ENCODE measurements around the gene PIEZO2.

PIEZO2 gene

GRCh38 chr18:10723496-10723895 is 425.9 kb downstream of the PIEZO2 start:
- no peak for DNase-seq

DNA sequence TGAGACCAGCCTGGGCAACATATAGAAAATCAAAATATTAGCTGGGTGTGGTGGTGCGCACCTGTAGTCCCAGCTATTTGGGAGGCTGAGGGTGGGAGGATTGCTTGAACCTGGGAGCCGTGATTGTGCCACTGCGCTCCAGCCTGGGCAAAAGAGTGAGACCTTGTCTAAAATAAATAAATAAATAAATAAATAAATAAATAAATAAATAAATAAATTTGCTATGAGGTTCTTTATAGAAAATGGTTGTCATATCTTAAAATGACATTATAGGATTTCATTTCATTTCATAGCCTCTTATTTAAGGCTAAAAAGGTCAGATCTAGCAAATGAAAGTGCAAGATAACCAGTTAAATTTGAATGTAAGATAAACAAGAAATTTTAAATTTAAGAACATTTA is 430.6 kb downstream of the PIEZO2 start:
- DNase-seq = no peak

GRCh38 chr18:10715791-10716190 is 433.6 kb downstream of the PIEZO2 start:
- DNase-seq = no peak

DNA sequence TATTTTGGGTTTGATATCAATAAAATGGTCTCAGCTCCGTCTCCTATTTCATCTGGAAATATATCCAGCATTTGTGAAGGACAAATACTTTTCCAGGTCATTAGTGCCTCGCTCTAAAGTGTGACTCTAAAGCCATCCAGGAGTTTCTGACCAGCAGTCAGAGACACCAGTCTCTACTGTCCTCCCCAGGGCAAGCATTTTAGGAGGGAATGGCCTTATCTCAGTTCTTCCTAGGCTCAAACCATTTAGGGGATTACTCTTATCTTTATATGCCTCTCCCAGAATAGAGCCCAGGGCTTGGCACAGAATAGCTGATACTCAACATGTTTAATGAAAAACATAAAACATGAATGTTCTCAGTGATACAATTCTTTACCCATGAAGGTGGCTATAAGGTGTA is 436.0 kb downstream of the PIEZO2 start:
- no peak for DNase-seq

GRCh38 chr18:10707294-10707693 is 442.1 kb downstream of the PIEZO2 start:
- no peak for DNase-seq

DNA sequence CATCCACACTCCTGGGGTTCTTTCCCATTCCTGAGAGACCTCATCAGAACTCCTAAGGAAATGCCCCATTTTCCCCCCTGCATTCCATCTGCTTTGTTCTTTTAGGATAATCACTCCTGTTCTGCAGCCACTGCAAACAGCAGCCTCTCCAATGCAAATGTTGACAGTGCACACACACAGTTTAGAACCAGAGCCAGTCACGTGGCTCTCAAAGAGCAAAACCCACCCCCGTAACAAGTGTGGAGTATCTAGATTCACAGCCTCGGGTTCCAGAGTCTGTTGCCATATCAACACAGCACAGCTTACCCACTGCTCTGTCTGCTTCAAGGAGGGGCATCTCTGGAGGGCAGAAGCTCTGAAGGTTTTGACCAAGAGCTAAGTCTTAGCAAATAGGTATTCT is 443.6 kb downstream of the PIEZO2 start:
- DNase-seq = no peak

- DNase-seq = no peak
These were observed 444.1 kb downstream of the PIEZO2 start for GRCh38 chr18:10705291-10705690.

- DNase-seq = no peak
These were observed 447.2 kb downstream of the PIEZO2 start for GRCh38 chr18:10702206-10702605.

- DNase-seq = no peak
These were observed 459.0 kb downstream of the PIEZO2 start for GRCh38 chr18:10690366-10690765.

GRCh38 chr18:10690035-10690329 is 459.4 kb downstream of the PIEZO2 start:
- DNase-seq = no peak

DNA sequence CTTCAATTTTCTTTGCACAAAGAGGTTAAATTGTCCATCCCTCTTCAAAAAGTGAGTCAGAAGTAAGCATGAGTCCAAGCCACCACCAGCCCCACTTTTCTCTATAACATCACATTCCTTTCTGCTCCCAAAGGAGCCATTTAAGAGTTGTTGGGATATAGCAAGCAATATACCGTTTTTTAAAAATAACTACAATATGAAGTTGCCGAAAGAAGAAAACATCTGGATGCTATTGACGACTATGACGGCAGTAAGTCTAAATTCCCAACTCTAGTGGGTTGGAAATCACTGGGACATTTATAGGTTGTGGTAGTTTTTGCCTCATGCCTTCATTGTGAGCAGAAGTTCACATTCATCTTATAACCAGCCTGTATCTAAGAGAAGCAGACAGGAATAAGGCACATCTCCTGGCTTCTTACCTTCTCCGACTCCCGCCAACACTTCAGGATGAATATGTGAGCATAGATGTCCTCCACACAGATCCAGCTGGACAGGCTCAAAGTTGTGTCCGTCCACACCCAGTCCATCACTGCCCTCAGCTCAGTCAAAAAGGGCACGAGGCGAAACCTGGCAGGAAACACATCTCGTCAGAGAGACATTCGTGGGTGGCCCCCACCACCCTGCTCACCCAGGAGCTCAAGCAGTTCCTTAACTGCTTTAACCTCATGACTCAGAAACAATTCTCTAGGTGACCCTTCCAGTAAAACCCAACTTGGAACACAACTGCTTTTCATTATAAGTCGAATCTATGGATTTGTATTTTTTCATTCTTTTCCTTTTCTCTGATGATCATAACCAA is 459.9 kb downstream of the PIEZO2 start:
- no peak for DNase-seq

DNA sequence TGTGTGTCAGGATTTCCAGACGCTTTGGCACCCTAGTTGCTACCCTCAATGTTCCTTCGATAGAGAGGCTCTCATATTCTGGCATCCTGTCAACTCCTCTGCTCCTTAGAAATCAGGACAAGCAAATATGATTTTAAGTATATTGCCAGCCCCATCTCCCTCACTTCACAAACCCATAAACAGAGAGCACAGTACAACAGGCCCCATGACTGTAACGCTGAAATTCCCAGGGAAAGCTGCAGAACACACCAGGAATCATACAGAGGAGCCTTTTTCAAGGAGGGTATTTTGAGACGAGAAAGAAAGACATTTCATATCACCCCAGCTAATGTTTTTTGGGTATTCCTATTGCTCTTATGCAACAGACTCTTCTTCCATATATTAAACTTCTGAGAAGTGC is 460.6 kb downstream of the PIEZO2 start:
- no peak for DNase-seq

- DNase-seq = no peak
These were observed 462.0 kb downstream of the PIEZO2 start for GRCh38 chr18:10687161-10687925.

DNA sequence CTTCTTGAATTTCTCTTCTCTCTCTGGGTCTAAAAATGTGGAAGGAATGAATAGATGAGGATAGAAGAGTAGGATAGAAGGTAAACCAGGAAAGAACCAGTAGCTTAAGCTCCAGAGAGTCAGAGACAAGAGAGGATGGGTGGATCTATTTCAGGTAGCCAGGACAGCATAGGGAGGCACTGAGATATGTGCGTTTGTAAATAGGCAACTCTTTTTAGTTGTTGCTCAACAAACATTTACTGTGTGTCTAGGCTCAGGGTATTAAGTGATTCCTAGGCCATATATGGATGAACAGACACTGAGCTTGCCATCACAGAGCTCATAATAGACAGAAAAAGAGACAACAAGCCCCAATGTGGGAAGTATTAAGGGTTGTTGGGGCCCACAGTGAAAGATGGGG is 463.1 kb downstream of the PIEZO2 start:
- no peak for DNase-seq

DNA sequence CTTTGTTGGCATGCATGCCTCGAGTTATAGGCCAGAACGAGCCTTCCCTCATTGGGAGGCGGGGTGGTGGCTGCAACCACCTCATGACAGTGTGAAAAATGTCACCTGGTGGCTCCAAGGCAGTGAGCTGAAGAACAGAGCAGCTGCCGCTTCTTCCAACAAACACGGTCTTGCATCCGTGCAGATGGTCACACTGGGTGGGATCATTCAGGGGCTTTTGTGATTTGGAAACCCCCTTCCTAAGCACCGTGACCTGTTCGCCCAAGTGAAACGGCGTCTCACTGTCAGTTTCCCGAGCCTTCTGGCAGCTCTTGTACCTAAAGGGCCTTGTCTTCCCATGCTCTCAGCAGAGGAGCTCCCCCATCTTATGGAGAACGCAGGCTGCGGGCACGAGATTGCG is 463.9 kb downstream of the PIEZO2 start:
- no peak for DNase-seq

DNA sequence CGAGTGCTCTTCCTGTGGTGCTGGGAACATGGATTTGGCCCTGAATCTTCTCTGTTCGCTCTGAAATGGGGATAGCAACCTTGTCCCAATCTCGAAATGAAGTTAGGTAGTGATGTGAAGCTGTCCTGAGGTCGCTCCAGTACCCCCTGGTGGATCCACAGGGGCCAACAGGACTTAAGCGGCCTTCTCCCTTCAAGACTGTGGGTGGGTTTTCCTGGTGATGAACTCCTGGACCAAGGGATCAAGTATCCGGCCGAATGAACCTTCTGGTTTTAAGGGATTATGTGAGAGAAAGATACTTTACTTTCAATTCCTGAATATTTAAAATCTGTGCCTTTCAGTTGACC is 467.0 kb downstream of the PIEZO2 start:
- DNase-seq = no peak

DNA sequence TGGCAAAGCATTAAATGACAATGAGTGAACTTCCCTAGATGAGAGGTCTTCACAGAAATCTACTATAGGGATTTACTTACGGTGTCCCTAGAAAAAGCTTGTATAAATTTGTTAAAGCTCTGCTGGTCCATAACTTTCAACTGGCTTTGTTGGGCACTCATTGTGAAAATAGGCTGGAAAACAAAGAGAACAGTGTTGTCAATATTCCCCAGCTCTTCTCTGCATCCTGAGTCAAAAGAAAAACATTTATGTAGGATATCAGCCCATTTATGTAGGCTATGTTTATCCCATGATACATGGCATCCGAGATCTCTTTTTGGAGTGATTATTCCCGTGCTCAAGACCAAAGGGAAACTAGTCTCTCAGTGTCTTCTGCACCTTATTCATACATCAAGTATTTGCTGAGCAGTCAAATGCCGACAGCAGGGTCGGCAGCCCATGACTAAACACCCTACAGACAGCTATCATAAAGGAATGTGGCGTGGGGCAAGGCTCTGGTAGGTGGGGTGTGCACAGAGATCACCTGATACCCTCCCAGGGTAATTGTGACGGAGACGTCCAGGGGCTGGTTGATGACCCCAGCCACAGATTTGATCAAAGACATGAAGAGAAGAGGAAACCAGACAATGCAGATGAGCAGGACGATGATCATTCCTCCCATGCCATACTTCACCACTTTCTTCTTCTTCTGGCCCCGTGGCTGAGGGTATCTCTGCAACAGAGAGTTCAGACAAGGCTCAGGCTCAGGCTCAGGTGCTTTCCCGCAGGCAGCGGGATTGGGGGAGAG is 467.6 kb downstream of the PIEZO2 start:
- no peak for DNase-seq

DNA sequence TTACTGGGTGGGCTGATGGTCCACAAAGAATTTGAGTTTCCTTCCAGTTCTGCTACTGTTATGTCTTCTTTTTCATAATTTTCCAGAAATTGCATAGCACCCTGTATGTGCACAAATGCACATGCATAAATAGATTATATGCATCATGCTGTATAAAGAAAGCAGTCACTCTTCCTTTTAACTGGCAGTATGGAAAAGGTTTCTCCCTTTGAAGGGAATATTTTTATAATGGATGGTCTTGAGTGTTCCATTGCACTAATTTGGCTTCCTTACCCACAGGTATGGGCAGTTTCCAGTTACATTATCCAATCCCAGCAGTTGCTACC is 469.1 kb downstream of the PIEZO2 start:
- DNase-seq = no peak

DNA sequence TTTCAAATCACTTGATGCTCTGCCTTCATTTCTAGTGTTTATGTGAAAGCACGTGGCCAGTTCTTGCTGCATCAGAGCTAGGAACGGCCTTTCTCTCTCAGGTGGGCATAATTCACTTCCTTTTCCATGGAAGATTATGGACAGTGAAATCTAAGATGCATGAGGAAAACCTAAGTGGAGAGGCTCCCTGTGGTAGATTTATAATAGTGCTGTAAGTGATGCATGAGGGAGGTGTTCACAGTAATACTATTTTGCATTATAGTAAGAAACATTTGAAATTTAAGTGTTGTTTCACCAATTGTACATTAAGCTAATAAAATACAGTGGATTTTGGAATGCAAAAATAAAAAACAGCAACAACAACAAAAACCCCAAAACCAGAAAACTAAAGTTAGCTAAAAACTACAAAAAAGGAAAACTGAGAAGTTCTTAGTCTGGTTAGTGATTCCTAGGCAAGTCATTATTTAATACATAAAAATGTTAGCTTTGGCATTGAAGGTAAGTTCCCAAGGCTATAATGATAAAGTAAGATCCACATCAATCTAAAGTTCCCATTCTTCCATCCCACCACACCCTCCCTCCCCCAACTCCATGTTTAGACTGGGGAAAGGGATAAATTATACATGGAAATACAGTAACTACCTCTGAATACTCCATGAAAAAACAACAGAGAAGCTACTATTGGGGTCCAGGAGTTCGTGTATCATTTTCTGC is 469.7 kb downstream of the PIEZO2 start:
- no peak for DNase-seq

DNA sequence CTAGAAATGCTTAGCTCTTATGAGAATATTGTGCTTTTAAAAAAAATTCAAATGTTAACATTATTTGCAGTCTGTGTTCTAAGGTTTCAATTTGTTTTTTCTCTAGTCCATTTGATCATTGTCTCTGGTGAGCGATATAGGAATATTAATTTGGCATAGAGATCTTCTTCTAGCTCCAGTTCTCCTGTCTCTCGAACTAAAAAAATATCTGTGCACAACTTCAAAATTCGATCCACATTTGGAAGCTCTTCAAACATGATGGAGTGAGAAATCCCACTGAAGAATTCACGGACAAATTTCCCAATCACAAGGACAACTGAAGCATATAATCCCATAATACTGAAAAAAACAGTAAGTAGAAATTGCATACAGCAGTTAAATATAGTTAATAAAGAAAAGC is 477.9 kb downstream of the PIEZO2 start:
- no peak for DNase-seq

DNA sequence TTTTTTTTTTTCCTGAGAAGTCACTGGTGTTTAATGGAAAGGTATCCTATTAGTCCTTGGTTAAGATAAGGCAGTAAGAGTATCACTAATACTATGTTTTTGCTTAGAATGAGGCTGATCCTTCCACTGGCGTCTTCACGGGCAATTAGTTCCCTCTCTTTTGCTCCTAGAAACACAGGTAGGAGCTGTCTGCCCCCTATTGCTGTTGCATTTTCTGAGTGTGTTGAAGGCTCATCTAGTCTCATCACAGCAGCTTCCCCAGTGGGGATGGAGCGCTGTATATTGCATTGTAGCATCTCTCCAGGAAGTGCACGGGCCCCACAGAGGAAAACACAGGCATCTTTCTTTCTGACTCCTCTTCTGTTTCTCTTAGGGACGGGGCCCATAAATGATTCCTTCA is 478.5 kb downstream of the PIEZO2 start:
- no peak for DNase-seq

GRCh38 chr18:10669441-10670100 is 479.8 kb downstream of the PIEZO2 start:
- DNase-seq = no peak

GRCh38 chr18:10663750-10664149 is 485.6 kb downstream of the PIEZO2 start:
- no peak for DNase-seq

Measured in SW 1271 (cell line).